ENCODE results near the gene RHBDF1. TPM values are rescaled to one million over a fixed set of nuclear protein-coding genes. Genes with fewer than 3 reads are reported as not detected.

The RHBDF1 gene
- total and polyA plus RNA-seq, 2 experiments from 2014 or later: 41.5 to 73.6 TPM

DNA sequence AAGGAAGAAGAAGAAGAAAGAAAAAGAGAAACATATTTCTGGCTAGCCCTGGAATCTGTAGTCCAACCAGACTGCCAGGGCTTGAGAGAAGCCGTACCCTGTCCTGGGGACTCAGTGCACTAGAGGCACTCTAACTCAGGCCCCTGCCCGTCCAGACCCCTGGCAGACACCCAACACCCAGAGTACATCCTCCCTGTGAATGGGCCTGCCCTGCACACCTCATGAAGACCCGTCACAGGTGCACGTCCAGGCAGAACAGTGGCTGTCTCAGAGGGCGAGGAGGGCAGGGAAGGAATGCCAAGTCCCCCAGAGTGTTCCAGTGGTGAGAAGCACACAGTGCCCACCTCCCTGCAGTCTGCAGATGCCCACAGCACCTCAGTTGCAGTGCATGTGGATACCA, 28.6 kb upstream of the RHBDF1 start:
- DNase-seq (ENCODE audit: low spot score): no peak
- TF ChIP-seq EZH2phosphoT487 (IDR thresholded peaks at IDR 0.05; ENCODE audit: low read depth, severe bottlenecking, unreplicated experiment): no peak
- TF ChIP-seq, protein P1, sequence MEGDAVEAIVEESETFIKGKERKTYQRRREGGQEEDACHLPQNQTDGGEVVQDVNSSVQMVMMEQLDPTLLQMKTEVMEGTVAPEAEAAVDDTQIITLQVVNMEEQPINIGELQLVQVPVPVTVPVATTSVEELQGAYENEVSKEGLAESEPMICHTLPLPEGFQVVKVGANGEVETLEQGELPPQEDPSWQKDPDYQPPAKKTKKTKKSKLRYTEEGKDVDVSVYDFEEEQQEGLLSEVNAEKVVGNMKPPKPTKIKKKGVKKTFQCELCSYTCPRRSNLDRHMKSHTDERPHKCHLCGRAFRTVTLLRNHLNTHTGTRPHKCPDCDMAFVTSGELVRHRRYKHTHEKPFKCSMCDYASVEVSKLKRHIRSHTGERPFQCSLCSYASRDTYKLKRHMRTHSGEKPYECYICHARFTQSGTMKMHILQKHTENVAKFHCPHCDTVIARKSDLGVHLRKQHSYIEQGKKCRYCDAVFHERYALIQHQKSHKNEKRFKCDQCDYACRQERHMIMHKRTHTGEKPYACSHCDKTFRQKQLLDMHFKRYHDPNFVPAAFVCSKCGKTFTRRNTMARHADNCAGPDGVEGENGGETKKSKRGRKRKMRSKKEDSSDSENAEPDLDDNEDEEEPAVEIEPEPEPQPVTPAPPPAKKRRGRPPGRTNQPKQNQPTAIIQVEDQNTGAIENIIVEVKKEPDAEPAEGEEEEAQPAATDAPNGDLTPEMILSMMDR (IDR thresholded peaks at IDR 0.05; ENCODE audit: poor library complexity): no peak
- TF ChIP-seq EZH2 (IDR thresholded peaks at IDR 0.05; ENCODE audit: borderline replicate concordance): no peak
- H3K27ac ChIP-seq: no peak overlapping the region
- 90% methylated on average over 5 of the region's 5 CpGs for WGBS (ENCODE audit: low lambda C conversion rate, missing lambda C conversion rate)
- H3K27me3 ChIP-seq: no peaks in the 10 kb centered on the region
- no peak overlapping the region for H3K4me2 ChIP-seq
- no peak overlapping the region for H2AFZ ChIP-seq
- H3K4me1 ChIP-seq (ENCODE audit: insufficient read depth): no peaks in the 10 kb centered on the region
- no peak overlapping the region for H3K4me3 ChIP-seq
- no peaks in the 10 kb centered on the region for H3K36me3 ChIP-seq (replicated peaks; ENCODE audit: insufficient read depth, low read depth)
- no peaks in the 10 kb centered on the region for H3K9me2 ChIP-seq (replicated peaks; ENCODE audit: insufficient read depth)
- H3K79me2 ChIP-seq: no peaks in the 10 kb centered on the region
- no peaks in the 10 kb centered on the region for H3K9me3 ChIP-seq (ENCODE audit: low read depth)
- H4K20me1 ChIP-seq (ENCODE audit: insufficient read depth, poor library complexity, severe bottlenecking): no peaks in the 10 kb centered on the region

DNA sequence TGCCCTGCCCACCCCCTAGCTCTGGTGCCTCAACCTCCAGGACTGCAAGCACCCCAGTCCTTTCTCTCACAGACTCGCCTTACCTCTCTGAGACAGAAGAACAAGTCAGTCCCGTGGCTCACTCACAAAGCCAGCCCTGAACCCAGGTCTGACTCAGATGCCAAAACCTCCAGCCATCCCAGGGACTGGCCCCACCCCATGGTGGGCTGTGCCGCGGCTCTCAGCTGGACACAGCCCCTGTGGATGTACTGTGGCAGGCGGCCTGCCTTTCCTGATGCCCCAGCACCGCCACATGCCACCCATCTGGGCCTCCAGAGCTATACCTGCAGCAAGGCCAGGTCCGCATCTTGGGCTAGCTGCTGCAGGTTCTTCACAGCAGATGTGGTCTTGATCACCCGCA, 25.4 kb upstream of the RHBDF1 start:
- Histone ChIP-seq H3K4me3 (no peak overlapping the region), H3K4me2 (no peak overlapping the region), H3K4me1 (ENCODE audit: insufficient read depth) (no peaks in the 10 kb centered on the region), H3K79me2 (no peaks in the 10 kb centered on the region), H3K9me3 (ENCODE audit: low read depth) (no peaks in the 10 kb centered on the region), H4K20me1 (ENCODE audit: insufficient read depth, poor library complexity, severe bottlenecking) (no peaks in the 10 kb centered on the region), H2AFZ (no peak overlapping the region), H3K9me2 (replicated peaks; ENCODE audit: insufficient read depth) (no peaks in the 10 kb centered on the region), H3K27ac (no peak overlapping the region), H3K27me3 (no peaks in the 10 kb centered on the region), H3K36me3 (replicated peaks; ENCODE audit: insufficient read depth, low read depth) (no peaks in the 10 kb centered on the region)
- DNase-seq (ENCODE audit: low spot score): no peak
- 95% methylated on average over 8 of the region's 8 CpGs for whole genome bisulfite sequencing (ENCODE audit: low lambda C conversion rate, missing lambda C conversion rate)
- TF ChIP-seq EZH2phosphoT487 (IDR thresholded peaks at IDR 0.05; ENCODE audit: low read depth, severe bottlenecking, unreplicated experiment) (no peak), EZH2 (IDR thresholded peaks at IDR 0.05; ENCODE audit: borderline replicate concordance) (no peak)
- TF ChIP-seq, protein P1 (IDR thresholded peaks at IDR 0.05; ENCODE audit: poor library complexity): no peak

DNA sequence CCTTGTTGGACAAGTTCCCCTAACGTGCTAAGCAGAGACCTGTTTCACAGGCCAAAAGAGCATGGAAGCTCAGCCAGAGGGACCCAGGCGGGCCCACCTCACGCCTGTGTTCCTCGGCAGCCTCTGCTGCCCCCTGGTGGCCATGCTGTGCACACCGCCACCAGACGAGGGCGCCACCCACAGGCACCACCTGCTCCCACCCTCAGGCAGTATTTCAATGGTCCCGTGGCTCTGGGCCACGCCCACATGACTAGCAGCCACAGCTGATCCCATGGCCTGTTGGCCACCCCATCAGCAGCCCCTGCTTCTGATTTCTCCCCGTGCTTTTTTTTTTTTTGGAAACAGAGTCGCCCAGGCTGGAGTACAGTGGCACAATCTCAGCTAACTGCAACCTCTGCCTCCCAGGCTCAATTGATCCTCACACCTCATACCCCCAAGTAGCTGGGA, 24.5 kb upstream of the RHBDF1 start:
- H3K36me3 ChIP-seq (replicated peaks; ENCODE audit: insufficient read depth, low read depth): no peaks in the 10 kb centered on the region
- no peaks in the 10 kb centered on the region for H3K79me2 ChIP-seq
- DNase-seq (ENCODE audit: low spot score): peak; percentile 93
- WGBS (ENCODE audit: low lambda C conversion rate, missing lambda C conversion rate): 15% methylated on average over 9 of the region's 11 CpGs
- no peak overlapping the region for H2AFZ ChIP-seq
- TF ChIP-seq EZH2phosphoT487 (IDR thresholded peaks at IDR 0.05; ENCODE audit: low read depth, severe bottlenecking, unreplicated experiment) (no peak), EZH2 (IDR thresholded peaks at IDR 0.05; ENCODE audit: borderline replicate concordance) (no peak)
- TF ChIP-seq, protein P1 (IDR thresholded peaks at IDR 0.05; ENCODE audit: poor library complexity): peak; percentile 98
- no peaks in the 10 kb centered on the region for H3K9me2 ChIP-seq (replicated peaks; ENCODE audit: insufficient read depth)
- H3K4me3 ChIP-seq: no peak overlapping the region
- no peaks in the 10 kb centered on the region for H3K9me3 ChIP-seq (ENCODE audit: low read depth)
- no peaks in the 10 kb centered on the region for H4K20me1 ChIP-seq (ENCODE audit: insufficient read depth, poor library complexity, severe bottlenecking)
- H3K27me3 ChIP-seq: no peaks in the 10 kb centered on the region
- no peak overlapping the region for H3K27ac ChIP-seq
- H3K4me1 ChIP-seq (ENCODE audit: insufficient read depth): no peaks in the 10 kb centered on the region
- no peak overlapping the region for H3K4me2 ChIP-seq

DNA sequence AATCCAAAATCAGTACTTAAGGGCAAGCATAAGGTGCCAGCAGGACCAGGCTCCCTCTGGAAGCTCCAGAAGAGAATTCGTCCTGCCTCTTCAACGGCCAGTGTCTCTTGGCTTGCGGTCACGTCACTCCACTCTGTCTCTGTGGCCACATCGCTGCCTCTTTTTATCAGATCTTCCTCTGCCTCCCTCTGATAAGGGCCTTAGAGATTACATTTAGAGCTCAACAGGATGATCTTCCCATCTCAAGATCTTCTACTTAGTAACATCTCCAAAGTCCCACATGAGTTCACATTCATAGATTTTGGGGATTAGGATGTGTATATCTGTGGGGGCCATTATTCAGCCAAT, 22.5 kb upstream of the RHBDF1 start:
- no peaks in the 10 kb centered on the region for H4K20me1 ChIP-seq (ENCODE audit: insufficient read depth, poor library complexity, severe bottlenecking)
- H2AFZ ChIP-seq: no peak overlapping the region
- DNase-seq (ENCODE audit: low spot score): no peak
- 89% methylated on average over 5 of the region's 5 CpGs for WGBS (ENCODE audit: low lambda C conversion rate, missing lambda C conversion rate)
- no peaks in the 10 kb centered on the region for H3K9me3 ChIP-seq (ENCODE audit: low read depth)
- H3K36me3 ChIP-seq (replicated peaks; ENCODE audit: insufficient read depth, low read depth): no peaks in the 10 kb centered on the region
- H3K79me2 ChIP-seq: no peaks in the 10 kb centered on the region
- no peak overlapping the region for H3K4me2 ChIP-seq
- H3K4me1 ChIP-seq (ENCODE audit: insufficient read depth): no peaks in the 10 kb centered on the region
- no peak overlapping the region for H3K27ac ChIP-seq
- TF ChIP-seq EZH2phosphoT487 (IDR thresholded peaks at IDR 0.05; ENCODE audit: low read depth, severe bottlenecking, unreplicated experiment) (no peak), EZH2 (IDR thresholded peaks at IDR 0.05; ENCODE audit: borderline replicate concordance) (no peak)
- TF ChIP-seq, protein P1 (IDR thresholded peaks at IDR 0.05; ENCODE audit: poor library complexity): no peak
- H3K27me3 ChIP-seq: no peaks in the 10 kb centered on the region
- H3K4me3 ChIP-seq: no peak overlapping the region
- H3K9me2 ChIP-seq (replicated peaks; ENCODE audit: insufficient read depth): no peaks in the 10 kb centered on the region

All from hepatocyte (in vitro differentiated cells).